Lower lobe of right lung (tissue), 2 donors: ENCODE results near the gene LRP2. TPM values are rescaled to one million over a fixed set of nuclear protein-coding genes. Genes with fewer than 3 reads are reported as not detected.

Experiments
- ATAC-seq, 2 donors: fragments of 200-7000 bp; cut with Tn5 transposase; one replicate each; pipeline ENCODE4 v1.9.1; 2020 to 2022; ENCODE audit warnings: mild to moderate bottlenecking in 2 of 2, moderate library complexity in 2 of 2
- DNase-seq: peaks from one replicate; pipeline ENCODE4 v3.0.0-alpha.2; 2020
- H3K27ac ChIP-seq: fragments of 200-600 bp; one replicate; pipeline ENCODE4 v1.8.0; 2022
- H3K27me3 ChIP-seq: fragments of 200-600 bp; one replicate; pipeline ENCODE4 v1.8.0; 2022; ENCODE audit warnings: low read depth
- H3K36me3 ChIP-seq: fragments of 200-600 bp; one replicate; pipeline ENCODE4 v1.8.0; 2022; ENCODE audit warnings: mild to moderate bottlenecking
- H3K4me1 ChIP-seq: fragments of 200-600 bp; one replicate; pipeline ENCODE4 v1.8.0; 2022
- H3K4me3 ChIP-seq: fragments of 200-600 bp; one replicate; pipeline ENCODE4 v1.8.0; 2022; ENCODE audit warnings: mild to moderate bottlenecking
- H3K9me3 ChIP-seq: fragments of 200-600 bp; one replicate; pipeline ENCODE4 v1.8.0; 2022
- CTCF ChIP-seq: fragments of 200-600 bp; IDR thresholded peaks from one replicate; pipeline ENCODE4 v1.8.0; 2022; ENCODE audit warnings: antibody characterized with exemption, mild to moderate bottlenecking
- intact Hi-C: fragments of 100-400 bp; cut with DNase I; formaldehyde crosslinking; loops from one replicate; pipeline ENCODE4 v1.11.0; 2022
- total RNA-seq: library from RNA; stranded (reverse); fragmentation: NEBNext Ultra II Directional; extraction: Animal tissue kit (Norgen Biotek cat#: 25700); gene quantifications from one replicate; pipeline ENCODE4 v1.2.1, GENCODE V29; 2021
- donor health status: DM: no; HTN: yes; CAD: no; lungs with severe emphysema.

Gene LRP2
- total RNA-seq, 1 donor from 2014 or later: 47.8 TPM

GRCh38 chr2:169291517-169291916 is 70.8 kb downstream of the LRP2 start:
- intact Hi-C loops: no loop called here
- Histone ChIP-seq H3K4me3 (no peak overlapping the region), H3K36me3 (peaks cover 5% of the 10 kb centered on the region), H3K9me3 (no peaks in the 10 kb centered on the region), H3K27me3 (no peaks in the 10 kb centered on the region), H3K27ac (no peak overlapping the region), H3K4me1 (no peaks in the 10 kb centered on the region)
- no peak for DNase-seq
- no peak for TF ChIP-seq CTCF
- ATAC-seq: no peak

GRCh38 chr2:169290433-169290832 is 71.9 kb downstream of the LRP2 start:
- TF ChIP-seq CTCF: no peak
- H3K4me1 ChIP-seq: no peaks in the 10 kb centered on the region
- H3K36me3 ChIP-seq: peaks cover 11% of the 10 kb centered on the region
- H3K27ac ChIP-seq: no peak overlapping the region
- no peaks in the 10 kb centered on the region for H3K27me3 ChIP-seq
- no peak for DNase-seq
- H3K4me3 ChIP-seq: no peak overlapping the region
- intact Hi-C loops: no loop called here
- ATAC-seq: peak; percentile 62 to 67
- H3K9me3 ChIP-seq: no peaks in the 10 kb centered on the region

GRCh38 chr2:169287666-169288065 is 74.7 kb downstream of the LRP2 start:
- TF ChIP-seq CTCF: no peak
- intact Hi-C loops: no loop called here

GRCh38 chr2:169286624-169287231 is 75.6 kb downstream of the LRP2 start:
- ATAC-seq (no peak), DNase-seq (no peak)
- Histone ChIP-seq H3K27me3 (no peaks in the 10 kb centered on the region), H3K36me3 (peaks cover 11% of the 10 kb centered on the region), H3K9me3 (no peaks in the 10 kb centered on the region), H3K27ac (no peak overlapping the region), H3K4me3 (no peak overlapping the region), H3K4me1 (no peaks in the 10 kb centered on the region)
- intact Hi-C loops: no loop called here
- no peak for TF ChIP-seq CTCF

More at GRCh38 chr2:169287666-169288065, 74.7 kb downstream of the LRP2 start:
- no peaks in the 10 kb centered on the region for H3K4me1 ChIP-seq
- H3K4me3 ChIP-seq: no peak overlapping the region
- no peaks in the 10 kb centered on the region for H3K9me3 ChIP-seq
- no peak for ATAC-seq
- peaks cover 11% of the 10 kb centered on the region for H3K36me3 ChIP-seq
- no peak overlapping the region for H3K27ac ChIP-seq
- H3K27me3 ChIP-seq: no peaks in the 10 kb centered on the region
- no peak for DNase-seq

- no peak for ATAC-seq
- H3K4me3 ChIP-seq: no peak overlapping the region
- no peaks in the 10 kb centered on the region for H3K27me3 ChIP-seq
- DNase-seq: no peak
- no peaks in the 10 kb centered on the region for H3K4me1 ChIP-seq
- H3K9me3 ChIP-seq: no peaks in the 10 kb centered on the region
- no peak for TF ChIP-seq CTCF
- H3K36me3 ChIP-seq: peaks cover 11% of the 10 kb centered on the region
- H3K27ac ChIP-seq: no peak overlapping the region
- intact Hi-C loops: no loop called here
These were observed 76.7 kb downstream of the LRP2 start for GRCh38 chr2:169285531-169286235.
